A549 (cell line): ENCODE results near the gene ASCC2. TPM values are rescaled to one million over a fixed set of nuclear protein-coding genes. Genes with fewer than 3 reads are reported as not detected.

ENCODE experiments used
- ATAC-seq, 2 experiments: fragments of 200-7000 bp in 1 of 2; fragments of >200 bp in 1 of 2; cut with Nextera tagmentation in 1 of 2; cut with Tn5 transposase in 1 of 2; 3 replicates each; pipeline versions ENCODE4 v1.8.0 to v1.9.1; 2018 to 2020; ENCODE audit warnings: mild to moderate bottlenecking in 1 of 2, moderate library complexity in 1 of 2
- CTCF ChIA-PET: fragments of 300-600 bp; sonication (Branson Sonifier 250); formaldehyde crosslinking; extraction: SDS; loops from one replicate; lab custom pipeline; 2021; ENCODE audit warnings: antibody characterized with exemption, inconsistent platforms; lab: Yijun Ruan, JAX
- POLR2A ChIA-PET: fragments of 350-600 bp; formaldehyde crosslinking; extraction: SDS; loops from one replicate; lab custom pipeline; 2021; ENCODE audit warnings: antibody characterized with exemption, inconsistent platforms; lab: Yijun Ruan, JAX
- DNase-seq, 2 experiments: peaks; one replicate each; pipeline versions ENCODE4 v3.0.0 to v3.0.0-alpha.2; 2011 to 2016; ENCODE audit warnings: low read depth in 1 of 2, low spot score in 1 of 2
- FAIRE-seq: peaks from 2 replicates; lab custom pipeline; 2011; peaks lifted over from hg19 to GRCh38; lab: Jason Lieb, UNC
- H3K27ac ChIP-seq, 2 experiments: fragments of >200 bp; sonication (Bioruptor Twin); formaldehyde crosslinking; 3 replicates each; pipeline ENCODE4 v1.5.1; 2016 to 2017
- H3K4me1 ChIP-seq: fragments of >200 bp; sonication (Bioruptor Twin); formaldehyde crosslinking; 3 replicates; pipeline ENCODE4 v1.6.1; 2016
- H3K4me2 ChIP-seq: fragments of >200 bp; sonication (Bioruptor Twin); formaldehyde crosslinking; 3 replicates; pipeline ENCODE4 v1.6.1; 2016
- H3K4me3 ChIP-seq: fragments of >200 bp; sonication (Bioruptor Twin); formaldehyde crosslinking; 3 replicates; pipeline ENCODE4 v1.5.1; 2016
- H3K9me3 ChIP-seq: fragments of >200 bp; sonication (Bioruptor Twin); formaldehyde crosslinking; 3 replicates; pipeline ENCODE4 v1.6.1; 2016
- ATOH8 ChIP-seq: fragments of 250-450 bp; sonication (Bioruptor Pico); IDR thresholded peaks from 2 replicates; pipeline ENCODE4 v1.5.0; 2020; ENCODE audit warnings: low read depth, mild to moderate bottlenecking, moderate library complexity
- CBX2 ChIP-seq: fragments of 200-600 bp; sonication (generic); IDR thresholded peaks from 2 replicates; pipeline ENCODE4 v1.6.1; 2016; ENCODE audit warnings: low read depth, mild to moderate bottlenecking, borderline replicate concordance
- EHMT2 ChIP-seq: fragments of 200-600 bp; sonication (generic); IDR thresholded peaks from 2 replicates; pipeline ENCODE4 v1.6.1; 2016; ENCODE audit warnings: antibody characterized with exemption, low read depth, mild to moderate bottlenecking, moderate library complexity
- FOXS1 ChIP-seq: fragments of 250-450 bp; sonication (Bioruptor Pico); IDR thresholded peaks from 2 replicates; pipeline ENCODE4 v1.5.0; 2020; ENCODE audit warnings: mild to moderate bottlenecking, moderate library complexity
- GATA3 ChIP-seq: IDR thresholded peaks from 2 replicates; pipeline ENCODE4 v1.6.1; 2012; ENCODE audit warnings: borderline replicate concordance
- HES2 ChIP-seq: fragments of >200 bp; sonication (Bioruptor Twin); formaldehyde crosslinking; IDR thresholded peaks from 2 replicates; pipeline ENCODE4 v1.6.1; 2016
- HEYL ChIP-seq: fragments of 250-450 bp; sonication (Bioruptor Pico); IDR thresholded peaks from 2 replicates; pipeline ENCODE4 v1.8.0; 2021; ENCODE audit warnings: mild to moderate bottlenecking, moderate library complexity
- HOXA7 ChIP-seq: fragments of 250-450 bp; sonication (Bioruptor Pico); IDR thresholded peaks from 2 replicates; pipeline ENCODE4 v1.5.0; 2020; ENCODE audit warnings: mild to moderate bottlenecking, moderate library complexity
- HOXB13 ChIP-seq: fragments of 250-450 bp; sonication (Bioruptor Pico); IDR thresholded peaks from 2 replicates; pipeline ENCODE4 v1.5.0; 2020; ENCODE audit warnings: low read depth, mild to moderate bottlenecking, moderate library complexity
- HOXB5 ChIP-seq: fragments of 250-450 bp; sonication (Bioruptor Pico); IDR thresholded peaks from 2 replicates; pipeline ENCODE4 v1.5.0; 2020; ENCODE audit warnings: mild to moderate bottlenecking, moderate library complexity
- JUN ChIP-seq, 2 experiments: fragments of >200 bp; sonication (Bioruptor Twin); formaldehyde crosslinking; IDR thresholded peaks; 2 replicates in 1 of 2; 3 replicates in 1 of 2; pipeline ENCODE4 v1.6.1; 2016 to 2017
- KDM1A ChIP-seq: fragments of 200-600 bp; sonication (generic); IDR thresholded peaks from 2 replicates; pipeline ENCODE4 v1.6.1; 2016; ENCODE audit warnings: low read depth, mild to moderate bottlenecking
- MAZ ChIP-seq: fragments of 150-350 bp; IDR thresholded peaks from 2 replicates; pipeline ENCODE4 v1.6.1; 2014; ENCODE audit warnings: antibody characterized with exemption, low read depth, low read length, borderline replicate concordance
- MYC ChIP-seq: IDR thresholded peaks from 2 replicates; pipeline ENCODE4 v1.6.1; 2012; ENCODE audit warnings: mild to moderate bottlenecking, inconsistent platforms, low read length, improper control_type of control experiment, borderline replicate concordance
- POLR2A ChIP-seq: IDR thresholded peaks from 2 replicates; pipeline ENCODE4 v1.6.1; 2012; ENCODE audit warnings: mild to moderate bottlenecking, low read length
- POLR2AphosphoS2 ChIP-seq: conservative IDR thresholded peaks from 2 replicates; pipeline ENCODE4 v1.6.1; 2012; ENCODE audit warnings: low read length, improper control_type of control experiment, inconsistent platforms
- RAD21 ChIP-seq, 2 experiments: fragments of >200 bp in 1 of 2; sonication (Bioruptor Twin) in 1 of 2; formaldehyde crosslinking in 1 of 2; IDR thresholded peaks in 1 of 2; conservative IDR thresholded peaks in 1 of 2; 2 replicates in 1 of 2; 3 replicates in 1 of 2; pipeline ENCODE4 v1.6.1; 2012 to 2018; ENCODE audit warnings: inconsistent platforms in 1 of 2
- RARB ChIP-seq: fragments of 250-450 bp; sonication (Bioruptor Pico); IDR thresholded peaks from 2 replicates; pipeline ENCODE4 v1.8.0; 2021; ENCODE audit warnings: mild to moderate bottlenecking, moderate library complexity
- RCOR1 ChIP-seq: fragments of 150-350 bp; IDR thresholded peaks from 2 replicates; pipeline ENCODE4 v1.6.1; 2014; ENCODE audit warnings: antibody characterized with exemption, low read length, low read depth
- RFX5 ChIP-seq: fragments of 450-650 bp; IDR thresholded peaks from 2 replicates; pipeline ENCODE4 v1.7.1; 2014; ENCODE audit warnings: antibody characterized with exemption, mild to moderate bottlenecking, moderate library complexity
- SMC3 ChIP-seq: fragments of >200 bp; sonication (Bioruptor Twin); formaldehyde crosslinking; IDR thresholded peaks from 3 replicates; pipeline ENCODE4 v1.6.1; 2018; ENCODE audit warnings: inconsistent platforms
- TFCP2L1 ChIP-seq: fragments of 250-450 bp; sonication (Bioruptor Pico); IDR thresholded peaks from 2 replicates; pipeline ENCODE4 v1.5.0; 2021; ENCODE audit warnings: mild to moderate bottlenecking
- TP53 ChIP-seq: fragments of 250-450 bp; sonication (Bioruptor Pico); IDR thresholded peaks from 2 replicates; pipeline ENCODE4 v1.5.0; 2021; ENCODE audit warnings: mild to moderate bottlenecking, moderate library complexity
- ZNF302 ChIP-seq: fragments of 250-450 bp; sonication (Bioruptor Pico); IDR thresholded peaks from 2 replicates; pipeline ENCODE4 v1.9.0; 2021; ENCODE audit warnings: inconsistent platforms, mild to moderate bottlenecking, moderate library complexity
- ZSCAN20 ChIP-seq: fragments of 250-450 bp; sonication (Bioruptor Pico); IDR thresholded peaks from 2 replicates; pipeline ENCODE4 v1.8.0; 2022; ENCODE audit warnings: mild to moderate bottlenecking, moderate library complexity
- WGBS: methylation state at CpG from one replicate; pipeline ENCODE4 v1.1.6; 2017; ENCODE audit errors: missing lambda C conversion rate; 5-methylcytosine and 5-hydroxymethylcytosine counted together
- polyA plus RNA-seq, 4 experiments: library from polyadenylated mRNA; depleted of rRNA in 3 of 4; stranded (reverse); fragments of >200 nt; fragmentation: RNase III in 1 of 4; extraction: RNeasy Plus Mini Kit Qiagen cat#74134 plus additional on column Dnase treatment in 1 of 4; gene quantifications; 2 replicates in 3 of 4; 3 replicates in 1 of 4; pipeline ENCODE4 v1.2.3, GENCODE V29; 2011 to 2017
- TF ChIP-seq, protein P1 (sequence below): fragments of >200 bp; sonication (Bioruptor Twin); formaldehyde crosslinking; IDR thresholded peaks from 3 replicates; pipeline ENCODE4 v1.6.1; 2016

ASCC2 gene
- polyA plus RNA-seq, 2 of the 4 experiments (the other 2 are of a cell fraction) = 27.2 to 31.6 TPM

DNA sequence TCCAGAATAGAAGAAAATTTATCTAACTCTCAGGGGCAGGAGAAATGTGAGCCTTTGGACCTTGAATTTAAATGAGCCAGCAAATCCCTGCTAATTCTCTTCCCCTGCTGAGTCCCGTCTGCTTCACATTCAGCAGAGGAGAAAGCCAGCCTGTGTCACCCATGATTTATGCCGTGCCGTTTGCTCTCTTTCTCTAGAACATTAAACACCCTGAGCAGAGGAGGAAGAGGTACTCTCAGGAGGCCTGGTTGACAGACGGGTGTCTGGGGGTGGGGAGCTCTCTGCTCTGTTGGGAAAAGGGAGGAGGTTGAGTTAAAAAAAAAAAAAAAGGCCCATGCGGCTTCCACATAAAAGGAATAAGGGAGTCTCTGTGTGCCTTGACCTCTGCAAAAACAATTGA is 33.6 kb upstream of the ASCC2 start:
- DNase-seq (no peak), FAIRE-seq (no peak), ATAC-seq (no peak)
- Histone ChIP-seq H3K4me2 (no peak overlapping the region), H3K27ac (no peak overlapping the region), H3K9me3 (no peaks in the 10 kb centered on the region), H3K4me3 (no peak overlapping the region), H3K4me1 (no peaks in the 10 kb centered on the region)
- POLR2A ChIA-PET = no interaction called here
- WGBS = 92% methylated on average over 5 of the region's 5 CpGs
- CTCF ChIA-PET = interaction anchor here (0.6 to 1.1 kb wide), 3 partner anchors 34 to 318 kb away, joined by 3 to 5 read pairs (median 4); partner anchors contain the start of gene ASCC2
- TF ChIP-seq, protein P1, sequence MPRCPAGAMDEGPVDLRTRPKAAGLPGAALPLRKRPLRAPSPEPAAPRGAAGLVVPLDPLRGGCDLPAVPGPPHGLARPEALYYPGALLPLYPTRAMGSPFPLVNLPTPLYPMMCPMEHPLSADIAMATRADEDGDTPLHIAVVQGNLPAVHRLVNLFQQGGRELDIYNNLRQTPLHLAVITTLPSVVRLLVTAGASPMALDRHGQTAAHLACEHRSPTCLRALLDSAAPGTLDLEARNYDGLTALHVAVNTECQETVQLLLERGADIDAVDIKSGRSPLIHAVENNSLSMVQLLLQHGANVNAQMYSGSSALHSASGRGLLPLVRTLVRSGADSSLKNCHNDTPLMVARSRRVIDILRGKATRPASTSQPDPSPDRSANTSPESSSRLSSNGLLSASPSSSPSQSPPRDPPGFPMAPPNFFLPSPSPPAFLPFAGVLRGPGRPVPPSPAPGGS = no peak
- TF ChIP-seq POLR2A (no peak), JUN (IDR thresholded peaks at IDR 0.05) (no peak), POLR2AphosphoS2 (no peak), RCOR1 (no peak), FOXS1 (CRISPR knock-in tag) (no peak), HOXB5 (CRISPR knock-in tag) (no peak), HEYL (CRISPR knock-in tag) (no peak), ATOH8 (CRISPR knock-in tag) (no peak), ZNF302 (CRISPR knock-in tag) (no peak), KDM1A (no peak), HOXB13 (CRISPR knock-in tag) (no peak), MYC (no peak), HES2 (no peak), MAZ (no peak), CBX2 (no peak)

DNA sequence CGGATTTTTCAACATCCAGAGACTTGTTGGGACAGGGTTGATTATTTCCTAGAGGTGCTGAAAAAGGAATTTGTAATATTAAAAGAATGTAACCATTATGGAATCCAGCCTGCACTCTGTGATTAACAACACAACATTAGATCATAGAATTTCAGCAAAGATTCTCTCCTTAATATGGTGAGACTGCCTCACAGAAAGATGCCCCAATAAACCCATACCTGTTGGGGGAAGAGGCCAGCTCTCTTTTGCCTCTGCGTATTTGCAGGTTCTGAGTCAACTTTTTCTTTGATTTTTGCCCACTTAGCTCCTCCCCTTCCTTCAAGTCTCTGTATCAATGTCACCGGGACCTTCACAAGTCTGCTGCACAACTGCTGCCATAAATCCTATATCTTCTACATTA is 32.5 kb upstream of the ASCC2 start:
- H3K4me1 ChIP-seq = no peaks in the 10 kb centered on the region
- TF ChIP-seq MAZ = no peak
- no peak for TF ChIP-seq TFCP2L1 (CRISPR knock-in tag)
- TF ChIP-seq, all 56 proteins: peak for 0
- ATAC-seq (no peak), DNase-seq (no peak), FAIRE-seq (no peak)
- H3K4me3 ChIP-seq = no peak overlapping the region
- 74% methylated on average over 2 of the region's 3 CpGs for WGBS
- H3K4me2 ChIP-seq = no peak overlapping the region
- no peaks in the 10 kb centered on the region for H3K9me3 ChIP-seq
- no peak overlapping the region for H3K27ac ChIP-seq
- POLR2A ChIA-PET = no interaction called here
- CTCF ChIA-PET = interaction anchor here (1.1 kb wide), 1 partner anchor 33 kb away, joined by 4 read pairs; the partner anchor contains the start of gene ASCC2

DNA sequence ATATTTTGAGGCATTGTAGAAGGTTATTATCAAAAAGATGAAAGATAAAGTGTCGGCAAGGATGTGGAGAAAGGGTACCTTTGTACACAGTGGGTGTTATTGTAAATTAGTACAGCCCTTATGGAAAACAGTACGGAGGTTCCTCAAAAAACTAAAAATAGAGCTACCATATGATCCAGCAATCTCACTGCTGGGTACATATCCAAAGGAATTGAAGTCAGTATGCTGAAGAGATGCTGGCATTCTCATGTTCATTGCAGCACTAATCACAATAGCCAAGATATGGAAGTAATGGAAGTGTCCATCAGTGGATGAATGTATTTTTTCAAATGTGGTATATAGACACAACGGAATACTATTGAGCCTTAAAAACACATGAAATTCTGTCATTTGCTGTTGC is 29.8 kb upstream of the ASCC2 start:
- Histone ChIP-seq H3K4me3 (no peak overlapping the region), H3K4me2 (no peak overlapping the region), H3K27ac (no peak overlapping the region), H3K9me3 (no peaks in the 10 kb centered on the region), H3K4me1 (no peaks in the 10 kb centered on the region)
- no peak for FAIRE-seq
- 87% methylated on average over 3 of the region's 3 CpGs for WGBS
- CTCF ChIA-PET = interaction anchor here (0.7 kb wide), 1 partner anchor 21 kb away, joined by 3 read pairs; no protein-coding TSS in a partner anchor
- TF ChIP-seq, protein P1 = no peak
- TF ChIP-seq MYC (no peak), HES2 (no peak), RFX5 (no peak), HOXA7 (no peak), RCOR1 (no peak), ZSCAN20 (CRISPR knock-in tag) (no peak), RARB (CRISPR knock-in tag) (no peak), GATA3 (no peak), TP53 (CRISPR knock-in tag) (no peak), RAD21 (conservative IDR thresholded peaks at IDR 0.05 in 1 of 2, IDR thresholded peaks at IDR 0.05 in 1 of 2) (no peak), ZNF302 (CRISPR knock-in tag) (no peak), EHMT2 (no peak), SMC3 (no peak)
- no peak for ATAC-seq
- POLR2A ChIA-PET = no interaction called here
- DNase-seq = no peak
